RCC 7860 (cell line): ENCODE data around the gene STARD3.
"Not testable (repeated sequence)": the region's sequence is repeated elsewhere in the genome, so short reads cannot be mapped to it uniquely, and the experiment has no call there.

Source experiments
- DNase-seq: peaks from one replicate; pipeline ENCODE4 v3.0.0-alpha.2; 2015; ENCODE audit warnings: low spot score
- FAIRE-seq: peaks from 2 replicates; lab custom pipeline; 2012; peaks lifted over from hg19 to GRCh38; lab: Jason Lieb, UNC

Gene STARD3

GRCh38 chr17:39706921-39707337 is 70.0 kb downstream of the STARD3 start:
- FAIRE-seq = no peak
- DNase-seq = no peak

- FAIRE-seq = no peak
- no peak for DNase-seq
Observed at GRCh38 chr17:39709319-39709997, 72.5 kb downstream of the STARD3 start.

GRCh38 chr17:39709998-39710964 is 73.3 kb downstream of the STARD3 start:
- no peak for DNase-seq
- no peak for FAIRE-seq

- not testable (repeated sequence) for FAIRE-seq, DNase-seq
Observed at GRCh38 chr17:39711071-39711470, 74.1 kb downstream of the STARD3 start.

GRCh38 chr17:39711851-39712250 is 74.9 kb downstream of the STARD3 start:
- FAIRE-seq (no peak), DNase-seq (no peak)
